ENCODE measurements around the gene RAPGEF2. TPM values are rescaled to one million over a fixed set of nuclear protein-coding genes. Genes with fewer than 3 reads are reported as not detected.
"Not testable (repeated sequence)": the region's sequence is repeated elsewhere in the genome, so short reads cannot be mapped to it uniquely, and the experiment has no call there.

Gene RAPGEF2
- total and polyA plus RNA-seq, 10 donors = 4.4 to 115 (median 91.0) TPM

- Histone ChIP-seq H3K27ac (no peak overlapping the region), H3K27me3 (replicated peaks in 1 of 7) (no peaks in the 10 kb centered on the region), H3K4me3 (no peak overlapping the region), H3K9me3 (no peaks in the 10 kb centered on the region), H3K36me3 (no peaks in the 10 kb centered on the region), H3K4me1 (no peaks in the 10 kb centered on the region)
- no peak for TF ChIP-seq POLR2AphosphoS5 (IDR thresholded peaks at IDR 0.05)
- no peak for TF ChIP-seq CTCF (IDR thresholded peaks at IDR 0.05 in 8 of 11, conservative IDR thresholded peaks at IDR 0.05 in 3 of 11)
- TF ChIP-seq POLR2A (IDR thresholded peaks at IDR 0.05) = no peak
- 92 to 99% (median 96%) methylated on average over 3 of the region's 3 CpGs for WGBS, 5 donors
- DNase-seq = no peak
- intact Hi-C loops (cut with DNase I; ENCODE audit: low total_unique reads) = no loop called here
These were observed 37.2 kb upstream of the RAPGEF2 start for GRCh38 chr4:159065513-159066240.

- intact Hi-C loops (cut with DNase I; ENCODE audit: low total_unique reads); H3K9me3 ChIP-seq; H3K4me1 ChIP-seq; H3K4me3 ChIP-seq; H3K27ac ChIP-seq; DNase-seq; H3K27me3 ChIP-seq (replicated peaks in 1 of 7); H3K36me3 ChIP-seq: not testable (repeated sequence)
- 88 to 97% (median 96%) methylated on average over 5 of the region's 5 CpGs for WGBS, 5 donors
These were observed 34.7 kb upstream of the RAPGEF2 start for GRCh38 chr4:159068139-159068538.

GRCh38 chr4:159069922-159070321, 33.0 kb upstream of the RAPGEF2 start:
- TF ChIP-seq POLR2A (IDR thresholded peaks at IDR 0.05) (no peak), POLR2AphosphoS5 (IDR thresholded peaks at IDR 0.05) (no peak), CTCF (IDR thresholded peaks at IDR 0.05 in 8 of 11, conservative IDR thresholded peaks at IDR 0.05 in 3 of 11) (no peak)
- Histone ChIP-seq H3K4me3 (no peak overlapping the region), H3K27ac (no peak overlapping the region), H3K4me1 (no peaks in the 10 kb centered on the region), H3K36me3 (no peaks in the 10 kb centered on the region), H3K9me3 (no peaks in the 10 kb centered on the region), H3K27me3 (replicated peaks in 1 of 7) (no peaks in the 10 kb centered on the region)
- intact Hi-C loops (cut with DNase I; ENCODE audit: low total_unique reads) = no loop called here
- DNase-seq = no peak
- WGBS, 5 donors = 65 to 77% (median 66%) methylated on average over 3 of the region's 3 CpGs

- DNase-seq = no peak
- Histone ChIP-seq H3K27ac (no peak overlapping the region), H3K4me1 (no peaks in the 10 kb centered on the region), H3K9me3 (no peaks in the 10 kb centered on the region), H3K36me3 (no peaks in the 10 kb centered on the region), H3K4me3 (no peak overlapping the region), H3K27me3 (replicated peaks in 1 of 7) (no peaks in the 10 kb centered on the region)
- intact Hi-C loops (cut with DNase I; ENCODE audit: low total_unique reads) = no loop called here
- TF ChIP-seq POLR2A (IDR thresholded peaks at IDR 0.05) (no peak), CTCF (IDR thresholded peaks at IDR 0.05 in 8 of 11, conservative IDR thresholded peaks at IDR 0.05 in 3 of 11) (no peak), POLR2AphosphoS5 (IDR thresholded peaks at IDR 0.05) (no peak)
- WGBS, 5 donors = 80 to 96% (median 89%) methylated on average over 4 of the region's 4 CpGs
These were observed 32.1 kb upstream of the RAPGEF2 start for GRCh38 chr4:159070742-159071141.

All from spleen (tissue), 11 donors.